GM19328 (cell line): Measurements from ENCODE around the gene PLCB4.
"Not testable (repeated sequence)": the region's sequence is repeated elsewhere in the genome, so short reads cannot be mapped to it uniquely, and the experiment has no call there.

Source experiments
- ATAC-seq: cut with Tn5 transposase; IDR thresholded peaks from one replicate; pipeline ENCODE4 v1.9.1; 2021; ENCODE audit warnings: mild to moderate bottlenecking, moderate library complexity; ENCODE audit not compliant: unreplicated experiment

PLCB4 gene

DNA sequence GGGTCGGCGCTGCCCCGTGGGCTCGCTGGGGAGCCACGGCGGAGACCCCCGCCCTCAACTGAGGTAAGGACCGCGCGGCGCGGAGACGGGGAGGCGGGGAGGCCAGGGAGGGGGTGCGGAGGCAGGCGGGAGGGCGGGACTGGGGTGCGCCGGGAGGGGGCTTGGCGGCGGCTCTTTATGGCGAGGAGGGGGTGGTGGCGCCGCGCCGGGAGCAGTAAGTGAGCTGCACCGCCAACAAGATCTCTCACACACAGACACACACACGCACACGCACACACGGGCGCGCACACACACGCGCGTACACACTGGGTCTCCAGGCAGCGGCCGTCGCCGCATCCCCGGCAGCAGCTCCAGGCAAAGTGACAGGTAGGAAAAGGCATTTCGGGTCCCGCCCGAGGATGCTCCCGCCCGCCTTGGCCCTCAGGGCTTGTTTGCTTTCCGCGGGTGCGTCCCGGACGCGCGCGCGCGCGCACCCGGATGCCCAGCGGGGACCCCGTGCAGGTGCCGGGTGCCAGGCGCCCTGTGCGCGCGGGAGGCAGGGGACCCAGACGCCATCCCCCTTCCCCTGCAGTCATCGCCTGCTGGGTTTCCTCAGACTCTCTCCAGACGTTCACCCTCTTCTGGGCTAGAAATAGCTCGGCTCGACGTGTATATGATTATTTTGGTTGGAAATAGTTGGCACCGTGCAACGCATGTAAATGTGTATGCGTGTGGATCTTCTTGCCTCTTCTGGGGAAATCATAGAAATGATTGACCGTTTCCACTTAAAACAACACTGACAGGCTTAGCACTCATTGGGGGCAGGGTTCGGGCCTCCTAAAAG, at the start of gene PLCB4:
PLCB4 (plus strand) TSS at position 247 of the 823 bp plus-strand sequence. CDS start 238,728 bp downstream, outside the sequence.
- ATAC-seq = no peak

DNA sequence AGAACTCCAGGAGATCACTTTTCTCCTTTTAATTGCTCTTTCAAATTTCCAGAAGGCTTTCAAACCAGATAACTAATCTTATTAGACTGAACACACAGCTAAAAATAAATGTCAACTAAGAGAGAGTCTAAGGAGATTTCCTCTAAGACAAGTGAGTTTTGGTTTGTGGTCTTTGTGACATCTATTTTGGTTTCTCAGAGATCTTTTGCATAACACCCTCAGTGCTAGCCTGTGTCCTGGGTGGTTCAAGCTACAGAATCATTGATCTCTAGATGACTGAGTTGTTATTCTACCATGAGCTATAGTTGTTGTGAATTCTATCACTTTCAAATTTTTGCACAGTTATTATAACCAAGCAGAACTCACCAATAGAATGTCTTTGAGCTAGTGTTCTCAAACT, 49.1 kb upstream of the PLCB4 start:
- ATAC-seq = peak; percentile 72

DNA sequence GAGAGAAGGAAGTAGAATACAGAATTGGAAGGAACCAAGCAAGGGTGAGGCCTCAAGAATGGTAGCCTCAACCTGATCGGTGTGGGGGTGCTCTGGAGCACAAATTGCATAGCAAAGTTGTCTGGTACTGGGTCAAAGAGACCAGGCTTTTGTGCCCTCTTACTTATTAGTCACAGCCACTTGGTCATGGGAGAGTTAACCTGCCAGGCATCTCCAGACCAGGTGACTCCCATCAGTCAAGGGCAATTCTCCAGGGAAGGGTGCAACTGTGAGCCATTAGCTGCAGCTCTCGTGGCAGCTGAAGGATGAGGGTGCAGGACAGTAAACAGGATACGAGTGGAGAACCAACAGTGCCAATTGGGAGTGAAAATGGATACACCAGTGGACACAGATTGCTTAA, 47.7 kb upstream of the PLCB4 start:
- ATAC-seq = no peak

DNA sequence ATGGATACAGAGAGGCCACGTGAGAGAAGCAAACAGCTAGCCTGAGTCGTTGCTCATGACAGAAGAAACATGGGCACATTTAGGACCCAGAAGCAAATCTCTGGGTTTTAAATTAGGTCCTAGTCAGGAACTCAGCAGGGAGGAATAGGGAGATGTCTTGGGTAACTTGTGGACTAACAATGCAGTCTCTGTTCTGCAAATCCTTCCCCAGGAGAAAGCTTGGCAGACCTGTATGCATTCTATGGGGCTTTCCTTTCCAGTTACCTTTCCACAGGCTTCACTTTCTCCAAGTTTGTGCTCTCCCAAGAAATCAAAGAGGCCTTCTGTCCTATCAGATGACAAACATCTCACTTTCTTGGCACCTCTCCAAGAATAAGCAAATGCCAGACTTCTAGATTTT, 47.2 kb upstream of the PLCB4 start:
- ATAC-seq = no peak

DNA sequence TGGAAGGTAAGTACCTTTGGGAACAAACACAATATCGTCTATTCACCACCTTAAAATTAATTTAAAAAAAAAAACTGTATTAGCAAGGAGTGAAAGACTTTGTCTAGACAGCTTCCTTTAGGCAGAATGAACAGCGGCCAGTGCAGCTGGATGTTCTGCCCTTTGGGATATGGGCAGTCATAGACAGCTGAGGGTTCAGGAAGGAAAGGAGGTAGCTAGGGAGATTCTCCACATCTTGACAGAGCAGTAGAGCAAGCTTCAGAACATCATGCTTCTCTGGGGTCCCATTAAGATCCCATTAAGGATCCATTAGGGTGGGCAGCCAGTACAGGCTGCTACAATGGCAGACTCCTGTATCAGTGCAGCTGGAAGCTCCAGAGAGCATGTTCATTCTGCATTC, 46.5 kb upstream of the PLCB4 start:
- ATAC-seq = no peak

DNA sequence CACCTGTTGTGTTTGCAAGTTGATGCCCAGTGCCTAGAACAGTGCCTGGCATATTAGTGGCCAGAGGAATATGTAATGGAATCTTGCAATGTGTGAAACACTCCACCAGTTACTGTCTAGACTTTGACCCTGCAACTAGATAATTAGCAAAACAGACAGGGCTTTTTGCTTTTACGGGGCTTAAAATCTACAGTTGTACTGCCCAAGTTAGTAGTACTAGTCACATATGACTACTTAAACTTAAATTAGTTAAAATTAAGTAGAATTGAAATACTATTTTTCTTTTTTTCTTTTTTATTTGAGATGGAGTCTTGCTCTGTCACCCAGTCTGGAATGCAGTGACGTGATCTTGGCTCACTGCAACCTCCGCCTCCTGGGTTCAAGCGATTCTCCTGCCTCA, 44.3 kb upstream of the PLCB4 start:
- ATAC-seq = no peak

DNA sequence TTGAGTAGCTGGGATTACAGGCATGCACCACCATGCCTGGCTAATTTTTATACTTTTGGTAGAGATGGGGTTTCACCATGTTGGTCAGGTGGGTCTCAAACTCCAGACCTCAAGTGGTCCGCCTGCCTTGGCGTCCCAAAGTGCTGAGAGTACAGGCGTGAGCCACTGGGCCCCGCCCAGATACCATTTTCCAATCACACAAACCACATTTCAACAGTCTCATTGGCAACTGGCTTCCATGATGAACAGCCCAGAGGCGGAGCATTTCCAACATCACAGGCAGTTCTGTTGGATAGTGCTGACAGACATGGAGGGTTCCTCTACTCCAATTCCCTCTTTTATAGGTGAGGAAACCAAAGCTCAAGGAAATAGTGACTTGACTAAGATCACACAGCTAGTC, 43.9 kb upstream of the PLCB4 start:
- ATAC-seq = no peak

DNA sequence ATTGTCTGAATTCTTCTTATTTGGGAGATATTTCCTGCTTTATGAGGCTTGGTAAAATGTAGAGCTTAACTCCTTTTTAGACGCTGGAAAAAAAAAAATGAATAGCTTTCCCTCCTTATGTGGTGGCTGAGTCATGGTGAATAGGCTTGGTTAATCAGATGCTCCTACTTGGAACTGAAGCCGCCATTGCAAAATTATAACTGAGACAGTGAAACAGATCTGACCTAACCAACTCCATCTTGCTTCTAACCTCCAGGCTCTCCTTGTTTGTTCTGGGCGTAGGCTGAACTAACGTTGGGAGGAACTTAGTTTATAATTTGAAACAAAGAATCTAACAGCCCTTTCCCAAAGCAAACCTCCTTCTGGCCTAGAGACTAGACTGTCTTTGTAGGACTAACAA, 43.2 kb upstream of the PLCB4 start:
- no peak for ATAC-seq

DNA sequence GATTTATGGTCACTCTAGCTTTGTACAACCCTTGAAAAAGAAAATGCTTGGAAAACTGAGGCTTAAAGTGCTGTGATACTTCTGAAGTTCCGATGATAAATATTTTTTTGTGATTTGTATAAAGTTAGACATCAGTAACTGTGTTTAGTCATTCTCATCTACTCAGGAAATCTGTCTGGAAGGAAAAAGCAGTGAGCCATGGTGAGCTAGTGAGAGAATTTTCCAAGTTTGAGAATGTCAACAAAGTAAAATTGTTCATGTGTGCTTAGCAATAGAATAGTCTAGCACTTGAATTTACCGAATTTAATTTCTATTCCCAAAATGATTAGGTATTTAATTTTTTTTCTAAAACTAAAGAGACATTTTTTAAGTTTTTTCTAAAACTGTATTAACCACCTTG, 41.3 kb upstream of the PLCB4 start:
- ATAC-seq = no peak

DNA sequence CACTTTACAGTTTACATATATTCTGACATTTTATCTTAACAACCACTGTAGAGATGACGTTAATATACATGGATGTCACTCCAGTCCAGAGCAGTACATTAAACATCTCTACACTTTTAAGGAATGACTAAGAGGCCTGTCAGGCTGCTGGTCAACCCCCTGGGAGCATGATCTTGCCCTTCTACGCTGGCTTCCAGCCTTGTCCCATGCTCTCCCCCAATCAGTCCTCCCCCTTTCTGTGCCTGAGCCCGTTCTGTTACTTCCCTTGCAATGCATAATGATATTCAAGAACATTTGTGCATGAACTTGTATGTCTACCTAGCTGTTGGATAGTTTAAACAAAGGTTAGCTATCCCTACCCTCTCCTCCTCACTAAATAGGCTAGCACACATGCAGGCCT, 40.5 kb upstream of the PLCB4 start:
- no peak for ATAC-seq

DNA sequence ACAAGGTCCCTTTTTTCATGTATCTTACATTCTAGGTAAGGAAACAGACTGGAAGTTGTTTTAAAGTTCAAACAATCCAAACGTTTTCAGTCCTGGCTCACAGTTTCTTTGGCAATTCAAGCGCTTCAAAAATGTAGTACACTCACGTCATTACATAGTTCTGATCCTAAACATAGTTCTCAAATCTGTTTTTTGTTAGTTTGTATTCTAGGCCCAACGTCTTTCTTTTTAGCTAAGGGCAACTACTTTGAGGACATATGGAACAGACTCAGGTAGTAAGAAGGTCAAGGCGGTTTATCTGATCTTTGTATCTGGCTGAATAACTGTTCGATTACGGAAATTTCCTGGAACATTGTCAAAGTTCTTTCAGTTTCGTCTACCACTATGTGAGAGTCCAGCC, 36.9 kb upstream of the PLCB4 start:
- no peak for ATAC-seq

DNA sequence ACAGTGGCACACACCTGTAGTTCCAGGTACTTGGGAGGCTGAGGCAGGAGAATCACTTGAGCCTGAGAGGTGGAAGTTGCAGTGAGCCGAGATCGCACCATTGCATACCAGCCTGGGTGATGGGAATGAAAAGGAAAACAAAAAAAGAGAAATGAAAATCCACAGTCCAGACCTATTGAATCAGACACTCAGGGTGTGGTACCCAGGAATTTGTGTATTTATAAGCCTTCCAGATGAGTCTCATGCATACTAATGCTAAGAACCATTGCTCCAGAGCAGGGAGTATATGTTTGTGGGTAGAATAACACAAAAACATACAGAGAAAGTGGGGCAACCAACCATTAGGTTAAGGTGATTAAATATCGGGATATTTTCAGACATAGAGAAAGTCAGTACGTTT, 36.1 kb upstream of the PLCB4 start:
- no peak for ATAC-seq

DNA sequence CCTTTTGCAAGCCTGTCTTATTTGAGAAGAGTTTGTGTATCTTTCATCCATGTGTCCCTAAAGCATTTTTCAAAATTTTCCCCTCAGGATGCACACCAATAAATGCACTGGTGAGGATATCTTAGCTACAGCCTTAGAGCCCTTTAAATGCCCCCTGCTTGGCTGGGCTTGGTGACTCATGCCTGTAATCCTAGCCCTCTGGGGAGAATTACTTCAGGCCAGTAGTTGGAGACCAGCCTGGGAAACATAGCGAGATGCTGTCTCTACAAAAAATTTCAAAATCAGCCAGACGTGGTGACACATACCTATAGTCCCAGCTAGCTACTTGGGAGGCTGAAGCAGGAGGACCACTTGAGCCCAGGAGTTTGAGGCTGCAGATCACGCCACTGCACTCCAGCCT, 33.8 kb upstream of the PLCB4 start:
- ATAC-seq = no peak

DNA sequence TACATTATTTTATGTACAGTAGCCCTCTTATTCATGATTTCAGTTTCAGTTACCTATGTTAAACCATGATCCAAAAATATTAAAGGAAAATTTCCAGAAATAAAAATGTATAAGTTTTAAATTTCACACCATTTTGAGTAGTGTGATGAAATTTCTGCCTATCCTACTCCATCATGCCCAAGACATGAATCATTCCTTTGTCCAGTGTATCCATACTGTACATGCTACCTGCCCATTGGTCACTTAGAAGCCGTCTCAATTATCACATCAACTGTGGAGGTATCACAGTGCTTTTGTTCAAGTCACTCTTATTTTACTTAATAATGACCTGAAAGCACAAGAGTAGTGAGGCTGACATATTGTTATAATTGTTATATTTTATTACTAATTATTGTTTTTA, 32.3 kb upstream of the PLCB4 start:
- ATAC-seq = no peak

DNA sequence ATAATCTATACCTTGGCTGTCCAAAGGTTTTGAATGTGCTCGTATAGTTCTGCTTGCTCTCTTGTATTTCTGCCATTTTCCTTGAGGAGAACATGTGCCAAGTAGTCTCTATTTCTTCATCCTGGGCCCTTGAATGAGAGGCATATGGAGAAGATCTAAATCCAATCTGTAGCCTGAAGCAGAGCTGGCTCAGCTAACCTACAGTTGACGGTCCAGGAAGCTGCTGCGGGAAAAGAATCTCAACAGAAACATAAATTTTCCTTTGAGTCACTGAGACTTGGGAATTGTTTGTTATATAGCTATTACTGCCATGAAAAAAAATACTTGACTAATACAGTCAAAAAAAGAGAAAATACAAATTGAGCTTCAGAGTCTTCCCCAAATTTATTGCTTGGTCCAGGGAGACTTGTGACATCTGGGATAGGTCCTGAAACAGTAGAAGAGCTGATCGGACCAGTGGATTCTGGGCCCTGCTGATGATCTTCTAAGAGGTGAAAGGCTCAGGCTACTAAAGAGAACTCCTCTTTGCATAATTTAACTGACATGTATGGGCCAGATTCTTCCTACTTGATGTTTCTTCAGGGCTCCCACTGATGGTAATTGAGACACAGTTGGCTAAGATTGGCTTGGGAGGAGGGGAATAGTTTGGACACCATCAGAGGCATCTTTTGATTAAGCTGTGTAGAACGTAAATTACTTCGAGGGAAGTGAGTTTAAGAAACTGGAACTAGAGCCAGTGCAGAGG, 29.9 kb upstream of the PLCB4 start:
- ATAC-seq = no peak

DNA sequence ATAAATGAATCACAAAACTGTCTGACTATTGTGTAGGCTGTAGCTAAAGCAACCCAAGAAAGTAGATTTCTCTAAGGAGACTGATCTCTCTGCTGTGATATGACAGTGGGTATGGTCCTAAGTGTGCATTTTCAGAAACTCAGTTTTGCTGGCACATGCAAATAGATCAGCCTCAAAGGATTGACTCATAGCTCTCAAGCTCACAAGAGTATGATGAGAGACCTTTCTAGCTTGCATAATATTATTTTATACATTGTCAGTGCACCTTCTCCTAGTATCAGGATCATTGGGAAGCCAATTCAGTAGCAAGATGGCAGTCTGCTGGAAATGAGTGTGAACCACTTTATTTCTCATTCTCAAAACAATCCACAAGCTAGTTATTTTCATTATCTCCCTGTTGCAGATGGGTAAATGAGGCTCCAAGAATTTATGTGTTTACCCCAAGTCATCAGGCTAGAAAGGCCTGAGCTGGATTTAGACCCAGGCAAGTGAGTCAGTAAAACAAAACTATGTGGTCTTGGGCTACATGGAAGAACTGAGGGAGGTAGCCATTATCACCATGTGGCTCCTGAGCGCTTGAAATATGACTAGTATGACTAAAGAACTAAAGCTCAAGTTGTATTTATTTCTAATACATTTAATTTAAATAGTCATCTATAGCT, 27.9 kb upstream of the PLCB4 start:
- ATAC-seq = no peak

DNA sequence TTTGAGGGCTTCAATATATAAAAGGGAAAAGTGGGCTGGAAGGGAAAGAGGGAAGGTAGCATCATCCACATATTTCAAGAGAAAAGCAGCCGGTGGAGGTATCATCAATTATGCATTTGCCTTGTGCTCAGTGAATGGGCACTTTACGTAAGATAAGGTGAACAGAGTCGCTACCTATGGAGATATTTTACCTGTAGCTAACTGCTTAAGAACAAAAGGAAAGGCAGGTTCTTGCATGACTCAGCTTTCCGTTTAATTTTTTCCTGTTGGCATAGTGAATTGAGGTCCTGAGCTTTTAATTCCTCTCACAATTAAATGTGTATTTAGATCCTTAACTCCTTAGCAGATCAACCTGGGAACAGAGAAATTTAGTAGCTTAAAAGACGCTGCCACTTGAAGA, 25.5 kb upstream of the PLCB4 start:
- no peak for ATAC-seq

DNA sequence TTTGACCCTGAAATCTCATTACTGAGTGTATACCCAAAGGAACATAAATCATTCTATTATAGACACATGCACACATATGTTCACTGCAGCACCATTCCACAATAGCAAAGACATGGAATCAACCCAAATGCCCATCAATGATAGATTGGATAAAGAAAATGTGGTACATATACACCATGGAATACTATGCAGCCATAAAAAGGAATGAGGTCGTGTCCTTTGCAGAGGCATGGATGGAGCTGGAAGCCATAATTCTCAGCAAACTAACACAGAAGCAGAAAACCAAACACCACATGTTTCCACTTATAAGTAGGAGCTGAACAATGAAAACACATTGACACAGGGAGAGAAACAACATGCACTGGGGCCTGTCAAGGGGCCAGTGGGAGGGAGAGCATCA, 21.0 kb upstream of the PLCB4 start:
- not testable (repeated sequence) for ATAC-seq

DNA sequence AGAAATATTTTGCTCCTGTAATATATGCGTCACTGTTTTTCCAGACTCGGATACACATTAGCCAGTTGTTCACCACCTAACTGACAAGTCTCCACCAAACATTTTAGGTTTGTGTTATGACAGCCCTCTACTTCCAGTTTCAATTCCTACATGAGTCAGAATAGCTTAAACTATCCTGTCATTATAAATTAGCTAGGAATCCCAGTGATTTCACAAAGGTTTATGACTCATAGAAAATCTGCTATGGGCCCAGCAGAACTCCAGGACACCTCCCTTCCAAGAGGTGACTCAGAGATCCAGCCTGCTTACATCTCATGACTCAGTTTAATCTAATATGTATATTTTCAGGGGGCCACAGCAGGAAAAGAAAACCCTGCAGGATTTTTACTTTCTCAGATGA, 17.4 kb upstream of the PLCB4 start:
- no peak for ATAC-seq

DNA sequence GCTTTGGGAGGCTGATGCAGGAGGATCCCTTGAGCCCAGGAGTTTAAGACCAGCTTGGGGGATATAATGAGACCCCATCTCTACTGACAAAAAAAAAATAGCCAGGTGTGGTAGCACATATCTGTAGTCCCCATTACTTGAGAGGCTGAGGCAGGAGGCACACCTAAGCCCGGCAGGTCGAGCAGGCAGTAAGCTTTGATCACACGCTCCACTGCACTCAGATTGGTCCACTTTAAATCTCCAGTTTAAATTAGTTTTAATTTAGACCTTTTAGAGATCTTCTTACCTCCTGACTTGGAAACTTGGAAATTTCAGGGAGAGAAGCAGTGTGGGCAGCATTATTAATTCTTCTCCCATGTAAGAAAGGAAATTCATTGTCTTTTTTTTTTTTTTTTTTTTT, 16.8 kb upstream of the PLCB4 start:
- no peak for ATAC-seq

DNA sequence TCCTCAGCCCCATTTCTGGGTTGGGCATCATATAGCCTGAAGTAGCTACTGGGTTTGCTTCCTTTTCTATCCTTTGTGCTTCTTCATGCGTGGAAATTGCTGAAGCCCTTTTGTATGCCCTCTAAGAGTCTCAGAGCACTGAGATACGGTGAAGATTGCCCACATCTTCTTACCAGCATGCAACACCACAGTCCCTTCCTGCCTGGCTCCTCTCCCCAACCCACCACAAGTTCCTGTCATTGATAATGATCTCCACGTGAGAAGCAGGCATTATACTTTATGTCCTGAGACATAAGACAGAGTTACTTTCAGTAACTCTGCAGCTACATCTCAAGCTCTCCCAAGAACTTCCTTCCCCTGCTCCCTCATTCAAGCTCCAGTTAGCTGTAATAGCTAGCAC, 15.8 kb upstream of the PLCB4 start:
- no peak for ATAC-seq

DNA sequence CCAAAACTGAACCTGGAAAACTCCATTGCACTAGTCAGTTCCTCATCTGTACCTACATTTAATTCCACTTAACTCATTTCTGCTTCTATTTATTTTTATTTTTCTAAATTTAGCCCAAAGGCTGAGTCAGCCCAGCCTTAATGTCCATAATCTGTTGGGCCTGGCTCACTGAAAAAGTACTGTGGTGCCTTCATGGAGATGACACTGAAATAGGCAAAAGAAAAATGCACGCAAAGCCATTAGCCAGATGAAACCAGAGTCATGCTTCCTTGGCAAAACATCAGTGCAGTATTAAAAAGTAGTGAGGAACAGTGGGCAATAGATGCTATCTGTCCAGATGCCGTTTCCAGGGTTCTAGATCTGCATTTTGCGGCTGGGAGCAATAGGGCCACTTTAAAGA, 14.7 kb upstream of the PLCB4 start:
- no peak for ATAC-seq
